ENCODE measurements around the gene MAP3K10. TPM values are rescaled to one million over a fixed set of nuclear protein-coding genes. Genes with fewer than 3 reads are reported as not detected.
A peak's percentile ranks its signal among the peaks of the same experiment; 100 is the strongest.

Gene MAP3K10
- total RNA-seq, 1 experiment from 2014 or later, result 16.7 TPM

DNA sequence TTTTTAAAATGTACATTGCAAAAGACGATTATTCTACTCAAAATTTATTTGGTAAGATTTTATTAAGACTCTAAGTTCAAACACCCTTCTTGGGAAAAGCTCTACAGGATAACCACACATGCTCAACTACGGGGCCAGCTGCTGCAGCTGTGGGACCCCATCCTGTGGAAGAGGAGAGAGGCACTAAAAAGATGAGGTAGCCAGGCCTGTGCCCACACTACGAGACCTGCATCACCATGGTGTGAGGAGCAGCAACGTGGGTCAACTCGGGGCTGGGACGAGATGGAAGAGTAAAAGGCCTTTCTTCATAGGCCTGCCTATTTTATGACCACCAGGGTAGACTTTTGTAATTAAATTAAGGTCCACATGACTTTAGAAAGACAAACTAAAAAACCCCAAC, 39.8 kb downstream of the MAP3K10 start:
- no peaks in the 10 kb centered on the region for H3K27me3 ChIP-seq (ENCODE audit: control insufficient read depth, insufficient read depth, low read length)
- DNase-seq, result no peak
- peaks cover 4% of the 10 kb centered on the region for H3K36me3 ChIP-seq (replicated peaks; ENCODE audit: control insufficient read depth, insufficient read depth, low read length)
- H3K4me3 ChIP-seq (ENCODE audit: insufficient read depth, low read depth, low read length), result no peak overlapping the region

DNA sequence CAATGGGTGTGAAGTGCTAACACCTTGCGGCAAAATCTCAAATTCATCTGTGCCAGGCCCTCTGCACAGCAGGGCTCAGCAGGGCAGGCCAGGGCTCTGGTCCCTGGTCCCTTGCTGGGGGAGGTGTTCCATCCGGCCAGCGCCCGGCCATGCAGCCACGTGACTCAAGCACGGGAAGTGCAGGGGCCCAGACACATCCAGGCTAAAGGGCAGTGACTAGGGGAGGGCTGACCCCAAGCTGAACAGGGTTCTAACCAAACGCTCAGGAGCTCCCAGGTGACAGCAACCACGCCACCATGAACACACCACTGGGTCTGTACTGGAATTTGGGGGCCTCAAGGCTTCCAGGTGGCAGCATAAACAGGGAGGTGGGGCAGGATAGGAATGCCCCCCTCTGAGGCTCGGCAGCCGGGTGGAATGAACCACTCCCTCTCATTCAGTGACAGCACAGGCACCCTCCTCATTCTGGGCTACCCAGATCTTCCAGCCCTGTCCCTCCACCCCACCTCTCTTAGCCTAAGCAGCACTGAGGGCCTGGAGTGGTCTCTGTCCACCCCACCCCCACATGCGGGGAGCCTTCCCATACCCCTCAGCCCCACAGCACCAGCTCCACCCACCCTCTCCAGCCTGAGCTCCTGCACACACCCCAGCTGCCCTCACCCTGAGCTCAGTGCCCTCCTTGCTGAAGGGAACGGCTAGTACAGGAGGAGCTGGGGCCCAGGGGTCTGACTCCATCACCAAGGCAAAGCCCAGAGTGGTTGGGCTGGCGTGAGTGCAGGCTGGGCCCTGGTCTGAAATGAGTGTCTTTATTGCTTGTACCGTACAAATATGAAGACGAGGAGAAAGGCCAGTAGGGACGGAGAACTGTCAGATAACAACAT, 40.6 kb downstream of the MAP3K10 start:
- DNase-seq, result peak; percentile 88
- H3K27me3 ChIP-seq (ENCODE audit: control insufficient read depth, insufficient read depth, low read length), result no peaks in the 10 kb centered on the region
- H3K4me3 ChIP-seq (ENCODE audit: insufficient read depth, low read depth, low read length), result no peak overlapping the region
- H3K36me3 ChIP-seq (replicated peaks; ENCODE audit: control insufficient read depth, insufficient read depth, low read length), result peaks cover 4% of the 10 kb centered on the region

- Histone ChIP-seq H3K4me3 (ENCODE audit: insufficient read depth, low read depth, low read length) (no peak overlapping the region), H3K27me3 (ENCODE audit: control insufficient read depth, insufficient read depth, low read length) (no peaks in the 10 kb centered on the region), H3K36me3 (replicated peaks; ENCODE audit: control insufficient read depth, insufficient read depth, low read length) (peaks cover 4% of the 10 kb centered on the region)
- peak; percentile 79 for DNase-seq
Measured at GRCh38 chr19:40232479-40232878, 41.3 kb downstream of the MAP3K10 start.

- Histone ChIP-seq H3K27me3 (ENCODE audit: control insufficient read depth, insufficient read depth, low read length) (no peaks in the 10 kb centered on the region), H3K4me3 (ENCODE audit: insufficient read depth, low read depth, low read length) (no peak overlapping the region), H3K36me3 (replicated peaks; ENCODE audit: control insufficient read depth, insufficient read depth, low read length) (peaks cover 4% of the 10 kb centered on the region)
- peak; percentile 69 for DNase-seq
Measured at GRCh38 chr19:40232949-40233810, 42.0 kb downstream of the MAP3K10 start.

GRCh38 chr19:40233811-40234389, 42.7 kb downstream of the MAP3K10 start:
- DNase-seq, result no peak
- no peak overlapping the region for H3K4me3 ChIP-seq (ENCODE audit: insufficient read depth, low read depth, low read length)
- H3K36me3 ChIP-seq (replicated peaks; ENCODE audit: control insufficient read depth, insufficient read depth, low read length), result peaks cover 4% of the 10 kb centered on the region
- no peaks in the 10 kb centered on the region for H3K27me3 ChIP-seq (ENCODE audit: control insufficient read depth, insufficient read depth, low read length)

GRCh38 chr19:40234429-40235237, 43.4 kb downstream of the MAP3K10 start:
- Histone ChIP-seq H3K4me3 (ENCODE audit: insufficient read depth, low read depth, low read length) (no peak overlapping the region), H3K27me3 (ENCODE audit: control insufficient read depth, insufficient read depth, low read length) (no peaks in the 10 kb centered on the region), H3K36me3 (replicated peaks; ENCODE audit: control insufficient read depth, insufficient read depth, low read length) (peaks cover 8% of the 10 kb centered on the region)
- no peak for DNase-seq

GRCh38 chr19:40235238-40236025, 44.2 kb downstream of the MAP3K10 start:
- Histone ChIP-seq H3K36me3 (replicated peaks; ENCODE audit: control insufficient read depth, insufficient read depth, low read length) (peaks cover 13% of the 10 kb centered on the region), H3K27me3 (ENCODE audit: control insufficient read depth, insufficient read depth, low read length) (no peaks in the 10 kb centered on the region), H3K4me3 (ENCODE audit: insufficient read depth, low read depth, low read length) (no peak overlapping the region)
- DNase-seq, result peak; percentile 92

DNA sequence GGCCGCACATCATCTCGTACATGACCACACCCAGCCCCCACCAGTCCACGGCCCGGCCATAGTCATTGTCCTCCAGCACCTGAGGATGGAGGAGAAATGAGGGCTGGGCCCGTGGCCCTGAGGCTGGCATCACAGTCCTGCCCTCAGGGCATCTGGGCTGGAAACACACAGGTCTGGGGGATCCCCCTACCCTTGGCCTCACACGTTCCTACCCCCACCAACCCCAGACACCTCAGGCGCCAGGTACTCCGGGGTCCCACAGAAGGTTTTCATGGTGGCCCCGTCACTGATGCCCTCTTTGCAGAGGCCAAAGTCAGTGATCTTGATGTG, 44.8 kb downstream of the MAP3K10 start:
- H3K36me3 ChIP-seq (replicated peaks; ENCODE audit: control insufficient read depth, insufficient read depth, low read length), result peaks cover 13% of the 10 kb centered on the region
- H3K4me3 ChIP-seq (ENCODE audit: insufficient read depth, low read depth, low read length), result no peak overlapping the region
- no peaks in the 10 kb centered on the region for H3K27me3 ChIP-seq (ENCODE audit: control insufficient read depth, insufficient read depth, low read length)
- DNase-seq, result no peak

DNA sequence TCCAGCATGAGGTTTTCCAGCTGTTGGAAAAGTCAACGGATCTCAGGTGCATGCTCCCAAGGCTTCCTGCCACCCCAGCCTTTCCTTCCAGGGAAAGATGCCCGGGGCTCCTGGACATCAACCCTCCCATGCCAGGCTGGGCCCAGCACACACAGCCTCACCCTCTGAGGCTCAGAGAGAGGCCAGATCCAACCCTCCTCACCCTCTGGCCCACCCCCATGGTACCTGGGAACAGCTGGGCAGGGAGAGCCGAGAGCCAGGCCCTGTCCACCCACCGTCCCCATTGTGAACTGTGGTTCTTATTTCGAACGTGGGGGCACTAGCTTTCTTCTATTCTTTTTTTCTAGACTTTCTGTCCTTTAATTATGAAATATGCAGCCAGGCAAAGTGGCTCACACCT, 45.1 kb downstream of the MAP3K10 start:
- Histone ChIP-seq H3K4me3 (ENCODE audit: insufficient read depth, low read depth, low read length) (no peak overlapping the region), H3K27me3 (ENCODE audit: control insufficient read depth, insufficient read depth, low read length) (no peaks in the 10 kb centered on the region), H3K36me3 (replicated peaks; ENCODE audit: control insufficient read depth, insufficient read depth, low read length) (peaks cover 13% of the 10 kb centered on the region)
- DNase-seq, result no peak

GRCh38 chr19:40237791-40238190, 46.6 kb downstream of the MAP3K10 start:
- Histone ChIP-seq H3K4me3 (ENCODE audit: insufficient read depth, low read depth, low read length) (no peak overlapping the region), H3K27me3 (ENCODE audit: control insufficient read depth, insufficient read depth, low read length) (no peaks in the 10 kb centered on the region), H3K36me3 (replicated peaks; ENCODE audit: control insufficient read depth, insufficient read depth, low read length) (peaks cover 13% of the 10 kb centered on the region)
- no peak for DNase-seq

DNA sequence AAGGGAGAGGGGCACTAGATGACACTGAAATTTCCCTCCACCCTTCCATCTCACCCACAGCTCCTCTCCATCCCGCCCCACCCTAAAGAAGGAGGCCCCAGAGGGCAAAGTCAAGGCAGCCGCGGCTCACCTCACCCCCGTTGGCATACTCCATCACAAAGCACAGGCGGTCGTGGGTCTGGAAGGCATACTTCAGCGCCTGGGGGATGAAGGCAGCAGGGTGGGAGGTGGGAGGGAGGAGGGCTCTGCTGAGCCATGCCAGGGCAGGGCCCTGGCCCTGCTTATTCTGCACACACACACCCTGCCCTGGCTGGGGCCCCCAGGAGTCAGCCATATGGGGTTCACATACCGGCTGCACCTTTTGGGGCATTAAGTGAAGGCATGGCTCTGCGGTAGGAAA, 47.5 kb downstream of the MAP3K10 start:
- Histone ChIP-seq H3K27me3 (ENCODE audit: control insufficient read depth, insufficient read depth, low read length) (no peaks in the 10 kb centered on the region), H3K36me3 (replicated peaks; ENCODE audit: control insufficient read depth, insufficient read depth, low read length) (peaks cover 13% of the 10 kb centered on the region), H3K4me3 (ENCODE audit: insufficient read depth, low read depth, low read length) (no peak overlapping the region)
- DNase-seq, result no peak

GRCh38 chr19:40239415-40240226, 48.4 kb downstream of the MAP3K10 start:
- no peak for DNase-seq
- Histone ChIP-seq H3K36me3 (replicated peaks; ENCODE audit: control insufficient read depth, insufficient read depth, low read length) (peaks cover 13% of the 10 kb centered on the region), H3K4me3 (ENCODE audit: insufficient read depth, low read depth, low read length) (no peak overlapping the region), H3K27me3 (ENCODE audit: control insufficient read depth, insufficient read depth, low read length) (no peaks in the 10 kb centered on the region)

DNA sequence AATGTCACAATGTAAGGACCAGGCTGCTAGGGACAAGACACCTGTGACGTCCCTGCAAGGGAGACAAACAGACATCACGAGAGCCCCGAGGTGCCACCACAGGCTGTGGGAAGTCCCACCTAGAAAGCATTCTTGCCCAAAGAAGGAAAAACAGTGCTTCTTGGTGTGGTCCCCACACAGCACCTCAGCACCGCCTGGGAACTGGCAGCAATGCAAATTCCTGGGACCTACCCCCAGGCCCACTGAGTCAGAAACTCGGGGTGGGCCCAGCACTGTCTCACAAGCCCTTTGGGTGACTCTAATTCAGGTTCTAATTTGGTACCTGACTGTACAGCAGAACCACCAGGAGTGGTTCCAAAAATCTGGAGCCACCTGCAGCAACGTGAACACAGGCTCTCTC, 49.1 kb downstream of the MAP3K10 start:
- Histone ChIP-seq H3K4me3 (ENCODE audit: insufficient read depth, low read depth, low read length) (no peak overlapping the region), H3K27me3 (ENCODE audit: control insufficient read depth, insufficient read depth, low read length) (no peaks in the 10 kb centered on the region), H3K36me3 (replicated peaks; ENCODE audit: control insufficient read depth, insufficient read depth, low read length) (peaks cover 11% of the 10 kb centered on the region)
- no peak for DNase-seq

All from H7 (cell line).